Right renal cortex interstitium (tissue), 3 donors: ENCODE data around the gene RAP1GAP2. TPM values are rescaled to one million over a fixed set of nuclear protein-coding genes. Genes with fewer than 3 reads are reported as not detected.
"Not testable (repeated sequence)": the region's sequence is repeated elsewhere in the genome, so short reads cannot be mapped to it uniquely, and the experiment has no call there.

Experiments
- DNase-seq, 3 donors: peaks; one replicate each; pipeline ENCODE4 v3.0.0-alpha.2; 2013; ENCODE audit warnings: low read depth in 3 of 3, low spot score in 2 of 3
- polyA plus RNA-seq, 3 donors: library from polyadenylated mRNA; unstranded; fragments of 120-200 nt; gene quantifications; one replicate each; pipeline ENCODE4 v1.2.1, GENCODE V29; 2013; ENCODE audit not compliant: insufficient read length in 3 of 3

The RAP1GAP2 gene
- polyA plus RNA-seq, 3 donors = 21.2 to 26.3 (median 22.5) TPM

- DNase-seq = no peak
Measured at GRCh38 chr17:3033741-3034577, 237.7 kb downstream of the RAP1GAP2 start.

GRCh38 chr17:3034578-3034920, 238.3 kb downstream of the RAP1GAP2 start:
- DNase-seq = no peak

DNA sequence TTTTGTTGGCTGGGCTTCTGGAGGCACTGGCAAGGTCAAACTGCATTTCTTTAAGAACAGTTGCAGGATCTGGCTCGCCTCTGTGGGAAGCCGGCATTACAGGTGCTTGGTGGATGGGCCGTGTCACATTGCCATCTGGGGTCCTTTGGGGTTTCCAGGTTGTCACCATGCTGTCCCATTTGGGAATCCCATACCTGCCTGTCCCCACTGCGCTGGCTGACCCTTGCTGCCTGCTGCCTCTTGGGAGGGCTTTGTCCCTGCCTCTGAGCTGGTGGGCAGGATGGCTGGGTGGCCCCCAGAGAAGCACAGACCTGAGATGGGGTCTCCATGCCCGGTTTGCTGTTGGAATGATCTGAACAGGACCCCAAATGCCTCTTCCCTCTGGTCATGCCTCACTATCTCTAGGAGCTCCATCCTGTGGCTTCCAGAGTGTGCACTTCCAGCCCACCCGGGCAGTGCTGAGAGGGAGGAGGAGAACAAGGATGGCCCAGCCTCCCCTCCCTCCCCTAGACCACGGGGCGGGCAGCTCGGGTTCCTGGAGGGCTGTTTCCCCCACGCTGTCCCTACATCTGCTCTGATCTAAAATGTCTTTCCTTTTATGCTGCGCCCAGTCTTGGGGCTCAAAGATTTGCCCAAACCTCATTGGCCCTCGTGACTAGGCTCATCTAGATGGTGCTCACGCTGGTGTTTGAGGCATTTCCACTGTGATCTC, 239.2 kb downstream of the RAP1GAP2 start:
- DNase-seq = no peak

DNA sequence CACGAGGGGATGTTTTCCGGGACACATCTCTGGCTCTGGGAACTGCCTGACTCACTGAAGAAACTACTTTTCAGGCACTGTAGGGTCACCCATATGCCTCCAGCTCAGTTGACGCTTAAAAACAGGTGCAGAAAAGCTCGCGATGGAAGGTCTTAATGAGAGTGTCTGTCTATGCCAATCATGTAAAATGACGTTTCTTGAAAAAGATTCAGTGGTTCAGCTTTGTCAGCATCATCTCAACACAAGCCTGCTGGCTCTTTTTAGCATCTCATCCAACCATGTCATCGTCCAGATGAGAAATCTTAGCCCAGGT, 239.7 kb downstream of the RAP1GAP2 start:
- no peak for DNase-seq

GRCh38 chr17:3036800-3037199, 240.6 kb downstream of the RAP1GAP2 start:
- DNase-seq = no peak

DNA sequence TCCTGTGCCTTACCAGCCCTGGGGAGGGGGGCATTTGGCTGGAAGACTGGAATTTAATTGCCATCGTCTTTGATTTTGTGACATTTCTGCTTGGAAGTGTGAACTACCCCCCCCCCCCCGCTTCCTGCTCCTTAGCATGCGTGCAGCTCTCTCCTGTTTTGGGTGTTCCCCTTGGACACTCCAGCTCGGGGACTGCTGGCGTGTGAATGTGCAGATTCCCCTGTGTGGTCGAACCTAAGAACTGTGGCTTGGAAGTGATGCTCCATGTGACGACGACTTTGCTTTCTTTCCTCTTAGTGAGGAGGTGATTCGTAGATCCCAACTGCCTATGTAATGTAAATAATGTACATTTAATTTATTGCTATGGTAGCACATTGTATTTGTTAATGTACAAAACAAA, 241.0 kb downstream of the RAP1GAP2 start:
- DNase-seq = no peak

DNA sequence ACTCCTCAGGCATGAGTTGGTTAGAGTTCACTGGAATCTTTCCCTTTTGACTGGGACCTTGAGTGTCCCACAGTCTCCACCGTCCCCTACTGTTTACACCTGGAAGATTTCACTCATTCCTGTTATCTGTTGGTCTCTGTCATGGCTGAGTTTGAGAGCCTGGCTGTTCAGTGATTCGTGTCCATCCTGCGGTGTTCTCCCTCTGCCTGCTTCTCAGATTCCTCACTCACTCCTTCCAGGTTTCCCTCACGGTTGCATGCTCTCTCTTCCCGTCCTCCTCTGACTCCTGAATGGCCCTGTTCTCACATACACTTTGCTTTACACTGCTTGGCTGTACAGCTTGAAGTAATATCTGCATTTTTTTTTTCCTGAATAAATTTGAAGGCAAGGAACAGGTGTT, 242.7 kb downstream of the RAP1GAP2 start:
- peak in 1 of 3 donors; percentile 7 for DNase-seq

GRCh38 chr17:3039736-3040135, 243.5 kb downstream of the RAP1GAP2 start:
- DNase-seq = no peak

- DNase-seq = no peak
Measured at GRCh38 chr17:3040882-3041281, 244.6 kb downstream of the RAP1GAP2 start.

DNA sequence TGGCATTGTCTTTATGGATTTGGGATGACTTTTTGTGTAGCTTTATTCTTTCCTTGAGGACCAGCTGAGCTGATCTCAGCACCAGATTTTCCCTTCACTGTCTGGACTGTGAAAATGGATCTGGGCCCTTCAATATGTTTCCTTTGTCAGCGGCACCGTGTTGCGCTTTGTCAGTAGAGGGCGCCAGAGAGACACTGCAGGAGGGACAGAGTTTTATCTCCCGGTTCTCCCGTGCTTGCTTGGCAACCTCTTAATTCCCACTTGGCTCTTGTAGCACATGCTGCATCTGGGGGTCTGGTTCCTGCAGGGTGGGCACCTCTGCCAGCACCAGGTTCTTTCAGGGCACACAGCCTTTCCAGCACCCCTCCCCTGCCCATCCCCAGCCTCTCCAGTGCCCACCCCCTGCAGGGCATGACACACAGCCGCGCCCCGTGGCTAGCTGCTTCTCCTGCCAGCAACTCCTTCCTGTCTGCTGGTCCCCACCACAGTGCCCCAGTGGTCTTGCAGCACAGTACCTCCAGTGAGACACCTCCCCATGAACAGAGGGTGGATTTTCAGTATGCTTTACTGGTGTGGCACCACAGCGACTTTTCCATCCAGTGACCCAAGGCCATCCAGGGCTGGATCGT, 247.6 kb downstream of the RAP1GAP2 start:
- DNase-seq = no peak

GRCh38 chr17:3046753-3047152, 250.5 kb downstream of the RAP1GAP2 start:
- DNase-seq = no peak

GRCh38 chr17:3048727-3049471, 252.7 kb downstream of the RAP1GAP2 start:
- DNase-seq = peak; percentile 81 to 96 (median 84)

GRCh38 chr17:3049705-3050295, 253.6 kb downstream of the RAP1GAP2 start:
- DNase-seq = no peak

DNA sequence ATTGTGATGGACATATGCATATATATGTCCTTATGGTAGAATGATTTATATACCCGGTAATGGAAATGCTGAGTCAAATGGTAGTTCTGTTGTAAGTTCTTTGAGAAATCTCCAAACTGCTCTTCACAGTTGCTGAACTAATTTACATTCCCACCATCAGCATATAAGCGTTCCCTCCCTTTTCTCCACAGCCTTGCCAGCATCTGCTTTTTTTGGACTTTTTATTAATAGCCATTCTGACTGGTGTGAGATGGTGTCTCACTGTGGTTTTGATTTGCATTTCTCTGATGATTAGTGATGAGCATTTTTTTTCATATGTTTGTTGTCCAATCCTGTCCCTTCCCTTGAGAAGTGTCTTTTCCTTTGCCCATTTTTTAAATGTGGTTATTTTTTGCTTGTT, 258.6 kb downstream of the RAP1GAP2 start:
- DNase-seq = not testable (repeated sequence)

DNA sequence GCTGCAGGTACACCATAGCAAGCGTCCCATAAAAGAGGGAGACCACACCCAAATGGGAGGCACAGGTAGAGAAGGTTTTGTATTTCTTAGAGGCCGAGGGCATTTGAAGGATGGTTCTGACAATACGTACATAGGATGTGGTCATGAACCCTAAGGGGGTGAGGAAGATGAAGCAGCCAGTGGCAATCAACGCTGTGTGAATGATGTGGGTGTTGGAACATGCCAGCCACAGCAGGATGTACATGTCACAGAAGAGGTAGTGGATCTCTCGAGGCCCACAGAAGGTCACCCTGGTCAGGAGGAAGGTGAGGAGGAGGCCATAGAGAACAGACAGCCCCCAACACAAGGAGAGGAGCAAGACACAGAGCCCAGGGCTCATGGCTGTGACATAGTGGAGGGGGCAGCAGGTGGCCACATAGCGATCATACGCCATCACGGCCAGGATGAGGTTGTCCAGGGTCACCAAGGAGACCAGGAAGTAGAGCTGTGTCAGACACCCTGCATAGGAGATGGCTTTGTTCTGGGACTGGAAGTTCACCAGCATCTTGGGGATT, 266.7 kb downstream of the RAP1GAP2 start:
- not testable (repeated sequence) for DNase-seq

DNA sequence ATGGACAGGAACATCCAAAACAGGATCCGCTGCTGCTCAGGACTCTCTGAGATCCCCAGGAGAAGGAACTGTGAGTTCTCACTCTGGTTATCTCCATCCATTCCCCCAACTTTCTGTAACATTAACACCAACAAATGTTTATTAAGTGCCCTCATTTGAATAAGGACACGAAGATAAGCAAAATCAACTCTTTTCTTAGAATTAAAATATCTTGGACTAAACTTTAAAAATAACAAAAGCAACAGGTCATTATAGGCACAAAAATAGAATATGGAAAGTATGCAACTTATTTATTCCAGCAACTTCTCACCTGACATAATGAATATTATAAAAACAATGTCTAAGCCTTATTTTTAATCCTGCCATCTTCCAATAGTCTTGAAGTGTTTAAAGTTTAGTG, 267.3 kb downstream of the RAP1GAP2 start, which contains the start of gene OR1D5:
OR1D5 (minus strand) TSS at position 101 of the 400 bp plus-strand sequence; CDS start at position 101, 0 bp downstream.
- not testable (repeated sequence) for DNase-seq

GRCh38 chr17:3065192-3065591, 269.0 kb downstream of the RAP1GAP2 start:
- not testable (repeated sequence) for DNase-seq

DNA sequence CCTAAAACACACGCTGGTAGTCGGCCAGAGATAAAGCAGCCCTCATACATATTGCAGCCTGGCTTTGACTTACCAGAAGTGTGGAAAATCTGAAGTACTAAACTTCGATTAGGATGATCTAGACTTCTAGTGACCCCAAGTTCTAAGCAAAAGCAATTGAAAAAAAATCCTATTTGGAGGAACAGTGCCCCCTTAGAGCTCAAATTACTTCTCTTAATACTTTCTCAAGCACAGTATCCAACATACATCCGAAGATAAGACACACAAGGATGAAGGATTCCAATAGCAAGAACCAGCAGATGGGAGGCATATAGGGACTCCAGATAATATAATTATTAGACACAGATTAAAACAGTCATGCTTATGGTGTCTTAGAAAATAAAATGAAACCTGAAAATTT, 277.6 kb downstream of the RAP1GAP2 start:
- DNase-seq = not testable (repeated sequence)
